SK-N-SH (cell line): Measurements from ENCODE around the gene BBOF1.

Experiments used
- JUND ChIP-seq: IDR thresholded peaks from 2 replicates; pipeline ENCODE4 v1.4.0; 2012
- MEF2A ChIP-seq: IDR thresholded peaks from 2 replicates; pipeline ENCODE4 v1.4.0; 2012; ENCODE audit warnings: low read depth, borderline replicate concordance
- MXI1 ChIP-seq: IDR thresholded peaks from 2 replicates; pipeline ENCODE4 v1.6.1; 2012; ENCODE audit warnings: mild to moderate bottlenecking, low read depth, low read length, improper control_type of control experiment
- POLR2AphosphoS5 ChIP-seq: IDR thresholded peaks from 2 replicates; pipeline ENCODE4 v1.6.1; 2012; ENCODE audit warnings: low read depth, low read length
- TCF12 ChIP-seq: IDR thresholded peaks from 2 replicates; pipeline ENCODE4 v1.4.0; 2012
- TF ChIP-seq, protein P1 (sequence below): fragments of 200-600 bp; sonication (generic); IDR thresholded peaks from 2 replicates; pipeline ENCODE4 v1.6.1; 2017; ENCODE audit warnings: antibody characterized with exemption, mild to moderate bottlenecking, moderate library complexity
- TF ChIP-seq, protein P2 (sequence below): fragments of 150-350 bp; IDR thresholded peaks from 2 replicates; pipeline ENCODE4 v1.6.1; 2017; ENCODE audit warnings: antibody characterized with exemption, low read length, low read depth, borderline replicate concordance
- TF ChIP-seq, protein P3 (sequence below): IDR thresholded peaks from 2 replicates; pipeline ENCODE4 v1.4.0; 2012; ENCODE audit warnings: low read depth

DNA sequence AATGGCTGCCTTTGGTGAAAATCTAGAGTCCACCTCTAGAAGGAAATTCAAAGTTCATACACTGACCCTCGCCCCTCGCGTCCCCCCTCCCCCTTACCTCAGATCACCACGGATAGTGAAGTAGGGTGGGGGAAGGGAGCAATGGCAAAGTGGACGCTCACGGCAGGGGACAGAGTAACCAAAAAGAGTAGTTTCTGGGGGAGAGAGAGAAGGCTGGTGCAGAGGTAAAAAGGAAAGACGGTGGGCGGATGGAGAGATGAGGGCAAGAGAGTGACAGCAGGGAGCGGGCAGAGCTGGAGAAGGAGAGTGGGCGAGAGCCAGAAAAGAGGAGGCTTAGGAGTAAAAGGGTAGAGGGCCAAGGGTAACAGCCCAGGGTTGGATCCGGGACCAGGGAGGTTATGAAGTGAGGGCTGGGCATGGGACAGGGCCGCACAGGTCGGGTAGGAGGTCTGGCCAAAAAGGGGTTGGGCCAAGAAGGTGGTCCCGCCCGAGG, 64.7 kb downstream of the BBOF1 start:
- TF ChIP-seq POLR2AphosphoS5 (no peak), MXI1 (no peak), JUND (no peak), MEF2A (no peak), TCF12 (no peak)
- TF ChIP-seq, protein P1, sequence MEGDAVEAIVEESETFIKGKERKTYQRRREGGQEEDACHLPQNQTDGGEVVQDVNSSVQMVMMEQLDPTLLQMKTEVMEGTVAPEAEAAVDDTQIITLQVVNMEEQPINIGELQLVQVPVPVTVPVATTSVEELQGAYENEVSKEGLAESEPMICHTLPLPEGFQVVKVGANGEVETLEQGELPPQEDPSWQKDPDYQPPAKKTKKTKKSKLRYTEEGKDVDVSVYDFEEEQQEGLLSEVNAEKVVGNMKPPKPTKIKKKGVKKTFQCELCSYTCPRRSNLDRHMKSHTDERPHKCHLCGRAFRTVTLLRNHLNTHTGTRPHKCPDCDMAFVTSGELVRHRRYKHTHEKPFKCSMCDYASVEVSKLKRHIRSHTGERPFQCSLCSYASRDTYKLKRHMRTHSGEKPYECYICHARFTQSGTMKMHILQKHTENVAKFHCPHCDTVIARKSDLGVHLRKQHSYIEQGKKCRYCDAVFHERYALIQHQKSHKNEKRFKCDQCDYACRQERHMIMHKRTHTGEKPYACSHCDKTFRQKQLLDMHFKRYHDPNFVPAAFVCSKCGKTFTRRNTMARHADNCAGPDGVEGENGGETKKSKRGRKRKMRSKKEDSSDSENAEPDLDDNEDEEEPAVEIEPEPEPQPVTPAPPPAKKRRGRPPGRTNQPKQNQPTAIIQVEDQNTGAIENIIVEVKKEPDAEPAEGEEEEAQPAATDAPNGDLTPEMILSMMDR = no peak
- TF ChIP-seq, protein P2, sequence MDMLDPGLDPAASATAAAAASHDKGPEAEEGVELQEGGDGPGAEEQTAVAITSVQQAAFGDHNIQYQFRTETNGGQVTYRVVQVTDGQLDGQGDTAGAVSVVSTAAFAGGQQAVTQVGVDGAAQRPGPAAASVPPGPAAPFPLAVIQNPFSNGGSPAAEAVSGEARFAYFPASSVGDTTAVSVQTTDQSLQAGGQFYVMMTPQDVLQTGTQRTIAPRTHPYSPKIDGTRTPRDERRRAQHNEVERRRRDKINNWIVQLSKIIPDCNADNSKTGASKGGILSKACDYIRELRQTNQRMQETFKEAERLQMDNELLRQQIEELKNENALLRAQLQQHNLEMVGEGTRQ = no peak
- TF ChIP-seq, protein P3, sequence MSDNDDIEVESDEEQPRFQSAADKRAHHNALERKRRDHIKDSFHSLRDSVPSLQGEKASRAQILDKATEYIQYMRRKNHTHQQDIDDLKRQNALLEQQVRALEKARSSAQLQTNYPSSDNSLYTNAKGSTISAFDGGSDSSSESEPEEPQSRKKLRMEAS = no peak
